ENCODE measurements around the gene ARHGAP15.

Gene ARHGAP15

GRCh38 chr2:143223556-143223955, 94.3 kb downstream of the ARHGAP15 start:
- DNase-seq (ENCODE audit: low read depth in 2 of 3, low spot score in 1 of 3), result no peak

- DNase-seq (ENCODE audit: low read depth in 2 of 3, low spot score in 1 of 3), result no peak
These were observed 96.7 kb downstream of the ARHGAP15 start for GRCh38 chr2:143225931-143226330.

- DNase-seq (ENCODE audit: low read depth in 2 of 3, low spot score in 1 of 3), result no peak
These were observed 97.7 kb downstream of the ARHGAP15 start for GRCh38 chr2:143226714-143227541.

GRCh38 chr2:143229411-143229810, 100.2 kb downstream of the ARHGAP15 start:
- no peak for DNase-seq (ENCODE audit: low read depth in 2 of 3, low spot score in 1 of 3)

- no peak for DNase-seq (ENCODE audit: low read depth in 2 of 3, low spot score in 1 of 3)
These were observed 100.7 kb downstream of the ARHGAP15 start for GRCh38 chr2:143229952-143230351.

- DNase-seq (ENCODE audit: low read depth in 2 of 3, low spot score in 1 of 3), result no peak
These were observed 101.5 kb downstream of the ARHGAP15 start for GRCh38 chr2:143230506-143231253.

- no peak for DNase-seq (ENCODE audit: low read depth in 2 of 3, low spot score in 1 of 3)
These were observed 102.0 kb downstream of the ARHGAP15 start for GRCh38 chr2:143231254-143231645.

- no peak for DNase-seq (ENCODE audit: low read depth in 2 of 3, low spot score in 1 of 3)
These were observed 108.0 kb downstream of the ARHGAP15 start for GRCh38 chr2:143237146-143237777.

- no peak for DNase-seq (ENCODE audit: low read depth in 2 of 3, low spot score in 1 of 3)
These were observed 112.3 kb downstream of the ARHGAP15 start for GRCh38 chr2:143241403-143242088.

- no peak for DNase-seq (ENCODE audit: low read depth in 2 of 3, low spot score in 1 of 3)
These were observed 117.0 kb downstream of the ARHGAP15 start for GRCh38 chr2:143246246-143246645.

GRCh38 chr2:143246815-143247744, 117.9 kb downstream of the ARHGAP15 start:
- no peak for DNase-seq (ENCODE audit: low read depth in 2 of 3, low spot score in 1 of 3)

GRCh38 chr2:143248631-143249030, 119.4 kb downstream of the ARHGAP15 start:
- DNase-seq (ENCODE audit: low read depth in 2 of 3, low spot score in 1 of 3), result no peak

GRCh38 chr2:143251681-143252080, 122.5 kb downstream of the ARHGAP15 start:
- no peak for DNase-seq (ENCODE audit: low read depth in 2 of 3, low spot score in 1 of 3)

GRCh38 chr2:143252138-143252907, 123.1 kb downstream of the ARHGAP15 start:
- no peak for DNase-seq (ENCODE audit: low read depth in 2 of 3, low spot score in 1 of 3)

GRCh38 chr2:143254110-143254509, 124.9 kb downstream of the ARHGAP15 start:
- no peak for DNase-seq (ENCODE audit: low read depth in 2 of 3, low spot score in 1 of 3)

GRCh38 chr2:143255086-143255485, 125.9 kb downstream of the ARHGAP15 start:
- no peak for DNase-seq (ENCODE audit: low read depth in 2 of 3, low spot score in 1 of 3)

GRCh38 chr2:143255899-143256298, 126.7 kb downstream of the ARHGAP15 start:
- no peak for DNase-seq (ENCODE audit: low read depth in 2 of 3, low spot score in 1 of 3)

GRCh38 chr2:143258126-143258892, 129.1 kb downstream of the ARHGAP15 start:
- no peak for DNase-seq (ENCODE audit: low read depth in 2 of 3, low spot score in 1 of 3)

Measured in stimulated activated CD4-positive, alpha-beta T cell treated with anti-CD3 and anti-CD28 coated beads, Interleukin-12 subunit alpha, Interleukin-12 subunit beta, amount 100 ng/mL, for 48 hours (primary cell).